Fibroblast of lung (primary cell): ENCODE results near the gene CD247. TPM values are rescaled to one million over a fixed set of nuclear protein-coding genes. Genes with fewer than 3 reads are reported as not detected.

ENCODE experiments used
- DNase-seq, 2 donors: peaks; one replicate each; pipeline versions ENCODE4 v3.0.0 to v3.0.0-alpha.2; 2010; ENCODE audit warnings: low read depth in 2 of 2
- H2AFZ ChIP-seq: 2 replicates; pipeline ENCODE4 v1.5.1; 2012; ENCODE audit warnings: low read length, control low read depth, inconsistent platforms
- H3K27ac ChIP-seq: 2 replicates; pipeline ENCODE4 v1.5.1; 2011; ENCODE audit warnings: low read length, control low read depth; ENCODE audit not compliant: insufficient read depth
- H3K27me3 ChIP-seq: 2 replicates; pipeline ENCODE4 v1.5.1; 2011; ENCODE audit warnings: mild to moderate bottlenecking, low read length; ENCODE audit not compliant: control insufficient read depth, insufficient read depth
- H3K36me3 ChIP-seq: 2 replicates; pipeline ENCODE4 v1.5.1; 2011; ENCODE audit warnings: low read length; ENCODE audit not compliant: control insufficient read depth, insufficient read depth
- H3K4me1 ChIP-seq: 2 replicates; pipeline ENCODE4 v1.5.1; 2011; ENCODE audit warnings: low read length; ENCODE audit not compliant: control insufficient read depth, insufficient read depth; ENCODE audit errors: extremely low read depth
- H3K4me2 ChIP-seq: 2 replicates; pipeline ENCODE4 v1.5.1; 2011; ENCODE audit warnings: low read length, control low read depth; ENCODE audit not compliant: insufficient read depth; ENCODE audit errors: extremely low read depth
- H3K4me3 ChIP-seq, 4 experiments: fragments of 200-600 bp in 1 of 4; sonication (generic) in 1 of 4; replicated peaks in 1 of 4; 2 replicates each; pipeline ENCODE4 v1.5.1; 2011 to 2016; ENCODE audit warnings: low read length in 4 of 4, low read depth in 3 of 4, mild to moderate bottlenecking in 3 of 4, control low read depth in 2 of 4, inconsistent platforms in 1 of 4, mixed read lengths in 1 of 4; ENCODE audit not compliant: insufficient read depth in 1 of 4; ENCODE audit errors: control extremely low read depth in 1 of 4
- H3K79me2 ChIP-seq: 2 replicates; pipeline ENCODE4 v1.5.1; 2012; ENCODE audit warnings: mild to moderate bottlenecking, low read length, inconsistent platforms; ENCODE audit not compliant: control insufficient read depth, insufficient read depth
- H3K9ac ChIP-seq: 2 replicates; pipeline ENCODE4 v1.5.1; 2011; ENCODE audit warnings: mild to moderate bottlenecking, low read length, control low read depth; ENCODE audit not compliant: insufficient read depth
- H3K9me3 ChIP-seq: 2 replicates; pipeline ENCODE4 v1.5.1; 2012; ENCODE audit warnings: low read depth, low read length; ENCODE audit not compliant: control insufficient read depth, insufficient read depth
- H4K20me1 ChIP-seq: 2 replicates; pipeline ENCODE4 v1.5.1; 2011; ENCODE audit warnings: low read length; ENCODE audit not compliant: control insufficient read depth, insufficient read depth; ENCODE audit errors: extremely low read depth
- CTCF ChIP-seq, 2 donors: IDR thresholded peaks in 1 of 2; conservative IDR thresholded peaks in 1 of 2; 1 replicate in 1 of 2; 2 replicates in 1 of 2; pipeline ENCODE4 v1.5.1; 2011 to 2012; ENCODE audit warnings: low read length in 2 of 2, control low read depth in 1 of 2, inconsistent platforms in 1 of 2, low read depth in 1 of 2, mild to moderate bottlenecking in 1 of 2
- EZH2 ChIP-seq: IDR thresholded peaks from 2 replicates; pipeline ENCODE4 v1.5.1; 2012; ENCODE audit warnings: low read length, control low read depth, mild to moderate bottlenecking; ENCODE audit errors: missing control alignments
- polyA plus RNA-seq, 2 donors: library from polyadenylated mRNA; depleted of rRNA in 1 of 2; stranded (reverse) in 1 of 2; unstranded in 1 of 2; fragments of >200 nt; gene quantifications; 2 replicates each; pipeline ENCODE4 v1.2.1, GENCODE V29; 2011 to 2012; ENCODE audit warnings: missing spikeins in 1 of 2
- total RNA-seq: library from RNA; depleted of rRNA; stranded (reverse); fragments of >200 nt; gene quantifications from 2 replicates; pipeline ENCODE4 v1.2.1, GENCODE V29; 2014

Gene CD247
- total and polyA plus RNA-seq, 2 donors (not counting 1 experiment from before 2014, with no cell fraction given), result not detected

GRCh38 chr1:167465018-167465417, 53.3 kb downstream of the CD247 start:
- no peak overlapping the region for H3K9ac ChIP-seq
- no peaks in the 10 kb centered on the region for H3K9me3 ChIP-seq
- H3K79me2 ChIP-seq, result no peaks in the 10 kb centered on the region
- H4K20me1 ChIP-seq, result no peaks in the 10 kb centered on the region
- H2AFZ ChIP-seq, result no peak overlapping the region
- TF ChIP-seq CTCF (conservative IDR thresholded peaks at IDR 0.05 in 1 of 2, IDR thresholded peaks at IDR 0.05 in 1 of 2; ENCODE audit: low read depth in 1 of 2, low read length in 2 of 2), result no peak
- TF ChIP-seq EZH2, result no peak
- H3K36me3 ChIP-seq, result no peaks in the 10 kb centered on the region
- peaks cover 5% of the 10 kb centered on the region for H3K27me3 ChIP-seq
- H3K4me3 ChIP-seq, result no peak overlapping the region
- no peak for DNase-seq
- H3K4me2 ChIP-seq, result no peak overlapping the region
- H3K27ac ChIP-seq, result no peak overlapping the region
- no peaks in the 10 kb centered on the region for H3K4me1 ChIP-seq

DNA sequence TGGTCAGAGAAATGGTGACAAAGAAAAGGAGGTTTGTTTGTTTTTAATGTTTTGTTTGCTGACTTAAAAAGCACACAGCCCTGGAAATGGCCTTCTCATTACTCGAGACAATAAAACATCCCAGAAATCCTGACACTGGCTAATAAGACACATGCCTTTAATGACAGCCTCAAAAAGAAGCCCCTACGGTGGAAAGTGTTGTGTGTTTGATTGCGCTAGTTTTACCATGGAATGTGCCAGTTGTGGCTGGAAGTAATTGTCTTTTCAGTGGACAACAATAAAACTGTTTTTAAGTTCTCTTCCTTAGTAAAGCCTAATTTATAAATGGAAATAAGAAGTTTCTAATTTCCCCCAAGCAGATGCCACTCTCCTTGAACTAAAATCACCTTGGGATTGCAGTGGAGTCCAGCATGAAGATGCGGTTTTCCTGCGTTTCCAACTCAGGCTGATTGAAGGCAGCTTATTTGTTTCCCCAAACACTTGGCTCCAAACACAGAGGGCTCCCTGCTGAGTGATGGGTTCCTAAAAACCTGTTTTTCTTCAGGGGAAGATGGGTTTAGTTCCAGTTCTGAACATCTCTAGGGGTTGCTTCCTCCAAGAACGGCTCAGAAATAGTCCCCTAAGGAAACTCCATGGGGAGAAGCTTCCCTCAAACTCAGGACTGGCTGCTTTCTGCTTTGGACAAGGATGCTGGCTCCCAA, 54.3 kb downstream of the CD247 start:
- no peak overlapping the region for H2AFZ ChIP-seq
- TF ChIP-seq CTCF (conservative IDR thresholded peaks at IDR 0.05 in 1 of 2, IDR thresholded peaks at IDR 0.05 in 1 of 2; ENCODE audit: low read depth in 1 of 2, low read length in 2 of 2) (no peak), EZH2 (no peak)
- H3K27me3 ChIP-seq, result peaks cover 5% of the 10 kb centered on the region
- H3K36me3 ChIP-seq, result no peaks in the 10 kb centered on the region
- DNase-seq, result no peak
- no peaks in the 10 kb centered on the region for H3K79me2 ChIP-seq
- no peak overlapping the region for H3K4me3 ChIP-seq
- no peak overlapping the region for H3K27ac ChIP-seq
- H3K9me3 ChIP-seq, result no peaks in the 10 kb centered on the region
- H3K4me2 ChIP-seq, result no peak overlapping the region
- no peak overlapping the region for H3K9ac ChIP-seq
- H3K4me1 ChIP-seq, result no peaks in the 10 kb centered on the region
- no peaks in the 10 kb centered on the region for H4K20me1 ChIP-seq

- no peak overlapping the region for H2AFZ ChIP-seq
- H3K4me1 ChIP-seq, result no peaks in the 10 kb centered on the region
- no peak overlapping the region for H3K4me3 ChIP-seq
- no peak overlapping the region for H3K9ac ChIP-seq
- TF ChIP-seq EZH2 (no peak), CTCF (conservative IDR thresholded peaks at IDR 0.05 in 1 of 2, IDR thresholded peaks at IDR 0.05 in 1 of 2; ENCODE audit: low read depth in 1 of 2, low read length in 2 of 2) (no peak)
- no peaks in the 10 kb centered on the region for H4K20me1 ChIP-seq
- H3K4me2 ChIP-seq, result no peak overlapping the region
- H3K27me3 ChIP-seq, result peaks cover 5% of the 10 kb centered on the region
- H3K9me3 ChIP-seq, result no peaks in the 10 kb centered on the region
- H3K27ac ChIP-seq, result no peak overlapping the region
- H3K36me3 ChIP-seq, result no peaks in the 10 kb centered on the region
- DNase-seq, result no peak
- no peaks in the 10 kb centered on the region for H3K79me2 ChIP-seq
Observed at GRCh38 chr1:167463080-167463479, 55.2 kb downstream of the CD247 start.
